Hypothalamus (tissue), 51 donors: ENCODE results near the gene MAN2A1.
"Not testable (repeated sequence)": the region's sequence is repeated elsewhere in the genome, so short reads cannot be mapped to it uniquely, and the experiment has no call there.

Experiments
- DNase-seq, 51 donors: peaks; one replicate each; lab custom pipeline; 2025; lab: John Stamatoyannopoulos, UW

Gene MAN2A1

DNA sequence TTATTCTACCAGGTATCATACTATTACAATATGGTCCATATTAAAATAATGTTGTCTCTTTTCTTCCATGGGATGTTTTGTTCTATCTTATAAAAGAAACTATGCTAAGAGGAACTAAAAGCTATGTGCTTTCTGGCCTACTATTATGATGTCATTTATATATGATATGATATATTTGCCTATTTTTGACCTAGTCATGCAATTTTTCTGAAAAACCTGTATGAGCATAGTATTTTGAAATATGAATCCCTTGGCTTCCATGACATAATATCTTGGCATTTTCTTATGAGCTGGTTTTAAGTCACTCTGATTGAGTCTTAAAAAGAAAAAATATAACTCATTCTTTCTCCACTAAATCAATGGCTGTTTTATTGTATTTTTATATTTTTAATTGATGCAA, 60.7 kb downstream of the MAN2A1 start:
- DNase-seq, result no peak

DNA sequence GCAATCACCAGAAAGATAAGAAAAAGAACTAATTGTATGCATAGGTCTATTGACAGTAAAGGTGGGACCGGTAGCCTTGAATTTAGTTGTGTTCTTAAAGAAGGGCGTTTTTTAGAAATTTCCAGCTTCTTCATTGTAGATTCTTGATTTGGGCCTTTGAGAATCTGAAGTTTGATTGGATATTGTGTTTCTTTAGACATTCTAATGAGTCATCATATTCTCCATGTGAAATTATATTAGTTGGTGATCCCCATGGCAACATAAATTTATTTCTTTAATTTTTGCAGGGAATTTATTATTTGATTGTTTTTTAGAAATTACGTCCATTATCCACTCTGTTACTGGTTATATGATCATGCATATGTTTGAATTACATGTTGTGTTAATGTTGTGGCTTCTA, 63.6 kb downstream of the MAN2A1 start:
- no peak for DNase-seq

DNA sequence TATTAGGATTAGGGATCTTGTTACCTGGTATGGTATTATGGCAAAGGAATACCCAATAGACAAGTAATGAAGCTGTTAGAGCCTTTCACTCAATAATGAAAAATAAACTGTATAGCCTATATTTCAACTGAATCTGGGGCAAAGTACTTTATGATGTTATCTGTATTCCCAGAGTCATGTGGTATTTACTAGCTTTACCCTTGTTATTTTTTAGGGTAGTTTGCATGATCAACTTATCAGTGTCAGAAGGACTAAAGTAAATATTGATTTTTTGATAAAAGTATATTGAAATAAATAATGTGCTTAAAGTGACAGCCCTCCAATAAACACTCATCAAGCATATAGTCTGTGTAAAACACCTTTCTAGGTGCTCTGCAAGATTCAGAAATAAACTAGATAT, 64.6 kb downstream of the MAN2A1 start:
- no peak for DNase-seq

DNA sequence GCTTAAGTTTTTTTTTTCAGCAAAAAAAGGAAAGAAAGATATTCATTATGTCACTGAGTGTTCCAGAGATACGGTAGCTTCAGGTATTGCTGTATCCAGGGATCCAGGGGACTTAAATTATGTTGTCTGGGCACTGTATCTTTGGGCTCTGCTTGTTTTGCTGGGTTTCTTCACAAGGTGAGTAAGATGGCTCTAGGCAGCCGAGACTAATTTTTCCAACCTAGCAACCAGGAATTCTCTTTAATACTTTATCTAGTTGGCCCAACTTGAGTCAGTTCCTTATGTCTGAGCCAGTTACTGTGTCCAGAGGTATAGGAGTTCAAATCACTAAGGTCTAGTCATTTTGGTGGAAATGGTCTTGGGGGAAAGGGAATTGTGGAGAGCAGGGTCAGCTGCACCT, 66.0 kb downstream of the MAN2A1 start:
- no peak for DNase-seq

DNA sequence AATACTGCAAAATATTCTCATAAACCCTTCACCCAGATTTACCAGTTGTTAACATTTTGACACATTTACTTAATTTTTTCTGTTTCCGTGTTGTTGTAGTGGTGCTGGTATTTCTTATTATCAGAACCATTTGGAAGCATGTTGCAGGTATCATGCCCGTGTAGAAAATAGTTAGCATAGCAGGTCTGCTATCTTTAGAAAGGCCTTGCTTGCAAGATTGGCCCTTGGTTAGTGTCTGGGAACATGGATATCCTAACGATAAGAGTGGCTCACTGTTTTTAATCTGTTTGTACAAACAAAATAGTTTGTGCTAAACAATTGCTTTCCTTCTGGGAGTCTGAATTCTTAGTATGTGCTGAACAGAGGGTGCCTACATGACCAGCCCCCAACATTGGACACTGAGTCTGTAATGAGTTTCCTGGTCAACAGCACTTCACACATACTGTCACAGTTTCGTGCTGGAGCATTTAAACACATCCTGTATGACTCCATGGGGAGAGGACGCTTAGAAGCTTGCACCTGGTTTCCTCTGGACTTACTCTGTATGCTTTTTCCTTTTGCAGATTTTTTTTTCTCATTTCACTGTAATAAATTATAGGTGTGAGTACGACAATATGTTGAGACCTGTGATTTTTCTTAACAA, 66.9 kb downstream of the MAN2A1 start:
- DNase-seq, result no peak

DNA sequence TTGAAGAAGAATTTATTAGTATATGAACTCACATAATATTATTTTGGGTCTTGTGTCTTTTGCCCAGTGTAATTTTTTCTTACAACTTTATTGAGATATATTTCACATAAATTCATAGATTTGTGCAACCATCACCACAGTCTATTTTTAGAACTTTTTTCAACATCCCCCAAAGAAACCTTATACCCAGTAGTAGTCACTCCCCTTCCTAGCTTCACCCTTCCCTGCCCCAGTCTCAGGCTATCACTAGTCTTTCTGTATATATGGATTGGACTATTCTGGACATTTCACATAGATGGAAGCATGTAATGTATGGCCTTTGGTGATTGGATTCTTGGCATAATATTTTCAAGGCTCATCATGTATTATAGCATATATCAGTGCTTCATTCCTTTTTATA, 67.8 kb downstream of the MAN2A1 start:
- no peak for DNase-seq

DNA sequence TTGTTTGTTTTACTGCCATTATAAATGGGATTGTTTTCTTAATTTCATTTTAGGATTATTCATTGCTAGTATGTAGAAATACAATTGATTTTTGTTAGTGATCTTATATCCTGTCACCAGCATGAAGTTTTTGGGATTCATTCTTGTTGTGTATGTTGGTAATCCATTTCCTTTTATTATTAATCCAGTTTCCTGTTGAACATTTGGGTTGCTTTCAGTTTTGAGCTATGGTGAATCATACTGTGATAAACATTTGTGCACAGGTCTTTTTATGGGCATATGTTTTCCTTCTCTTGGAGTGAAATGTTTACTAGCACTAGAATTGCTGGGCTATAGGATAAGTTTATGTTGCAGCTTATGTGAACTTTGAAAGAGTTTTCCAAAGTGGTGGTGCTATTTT, 69.6 kb downstream of the MAN2A1 start:
- no peak for DNase-seq

DNA sequence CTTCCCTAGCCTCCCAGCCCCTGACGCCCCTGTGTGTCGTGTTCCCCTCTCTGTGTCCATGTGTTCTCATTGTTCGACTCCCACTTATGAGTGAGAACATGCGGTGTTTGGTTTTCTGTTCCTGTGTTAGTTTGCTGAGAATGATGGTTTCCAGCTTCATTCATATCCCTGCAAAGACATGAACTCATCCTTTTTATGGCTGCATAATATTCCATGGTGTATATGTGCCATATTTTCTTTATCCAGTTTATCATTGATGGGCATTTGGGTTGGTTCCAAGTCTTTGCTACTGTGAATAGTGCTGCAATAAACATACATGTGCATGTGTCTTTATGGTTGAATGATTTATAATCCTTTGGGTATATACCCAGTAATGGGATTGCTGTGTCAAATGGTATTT, 70.4 kb downstream of the MAN2A1 start:
- not testable (repeated sequence) for DNase-seq

DNA sequence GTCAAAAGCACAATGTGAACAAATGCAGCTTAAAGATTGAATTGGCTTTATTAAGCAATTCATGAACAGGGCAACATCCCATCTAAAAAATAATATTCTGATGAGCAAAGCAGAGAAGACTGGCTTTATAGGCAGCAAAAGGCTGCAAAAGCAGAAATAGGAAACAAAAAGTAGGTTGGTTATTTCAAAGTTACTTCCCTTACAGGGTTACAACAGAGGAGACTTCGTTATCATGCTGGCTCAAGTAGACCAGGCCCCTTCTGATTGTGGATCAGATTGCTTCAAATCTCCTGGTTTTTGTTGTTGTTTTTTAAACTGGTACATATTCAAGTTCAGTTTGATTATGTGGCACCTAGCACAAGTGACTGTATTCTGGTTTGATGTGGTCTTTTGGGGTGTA, 73.1 kb downstream of the MAN2A1 start:
- DNase-seq, result no peak

DNA sequence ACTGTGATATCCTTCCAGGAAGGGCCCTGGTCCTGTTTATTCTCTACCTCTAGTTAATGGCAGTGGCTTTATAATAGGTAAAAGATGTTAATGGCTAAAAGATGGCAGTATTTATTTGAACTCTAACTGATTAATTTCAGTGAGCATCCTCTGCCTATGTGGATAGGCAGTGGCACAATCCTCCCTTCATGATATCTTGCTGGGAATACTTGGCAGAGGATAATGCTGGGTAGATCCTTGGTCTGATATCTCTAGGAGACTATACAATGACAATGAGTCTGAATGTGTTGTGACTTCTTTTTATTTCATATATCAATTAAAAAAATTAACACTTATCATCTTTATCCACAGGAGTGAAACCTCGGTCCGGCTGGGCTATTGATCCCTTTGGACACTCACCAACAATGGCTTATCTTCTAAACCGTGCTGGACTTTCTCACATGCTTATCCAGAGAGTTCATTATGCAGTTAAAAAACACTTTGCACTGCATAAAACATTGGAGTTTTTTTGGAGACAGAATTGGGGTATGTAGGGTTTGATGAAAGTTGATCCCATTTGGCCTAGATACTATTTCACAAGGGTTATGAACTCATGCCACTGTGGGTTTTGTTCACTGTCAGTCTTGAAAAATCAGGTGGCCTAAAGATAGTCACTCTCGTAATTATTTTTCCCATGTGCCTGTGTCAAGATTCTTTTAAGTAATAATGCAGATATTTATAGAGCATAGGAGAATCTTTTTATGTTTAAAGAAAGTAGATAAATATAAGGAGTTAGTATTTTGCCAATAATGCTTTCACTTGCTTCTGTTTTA, 77.7 kb downstream of the MAN2A1 start:
- no peak for DNase-seq

DNA sequence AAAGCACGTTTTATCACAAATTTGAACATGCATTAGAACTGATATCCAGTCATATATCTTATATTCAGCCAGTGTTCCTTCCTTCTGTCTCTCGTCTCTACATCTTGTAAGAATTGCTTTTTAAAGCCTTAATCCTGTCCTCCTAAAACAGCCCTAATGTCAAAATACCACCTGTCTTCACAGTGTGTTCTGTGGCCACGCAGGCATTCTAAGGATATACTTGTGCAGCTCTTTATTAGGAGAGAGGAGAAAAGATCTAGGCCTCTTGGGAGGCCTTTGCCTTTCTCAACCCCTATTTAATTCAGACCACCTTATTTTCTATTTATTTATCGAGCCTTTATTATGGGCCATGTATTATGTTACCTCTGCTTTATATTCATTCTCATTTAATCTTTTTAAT, 78.3 kb downstream of the MAN2A1 start:
- no peak for DNase-seq

DNA sequence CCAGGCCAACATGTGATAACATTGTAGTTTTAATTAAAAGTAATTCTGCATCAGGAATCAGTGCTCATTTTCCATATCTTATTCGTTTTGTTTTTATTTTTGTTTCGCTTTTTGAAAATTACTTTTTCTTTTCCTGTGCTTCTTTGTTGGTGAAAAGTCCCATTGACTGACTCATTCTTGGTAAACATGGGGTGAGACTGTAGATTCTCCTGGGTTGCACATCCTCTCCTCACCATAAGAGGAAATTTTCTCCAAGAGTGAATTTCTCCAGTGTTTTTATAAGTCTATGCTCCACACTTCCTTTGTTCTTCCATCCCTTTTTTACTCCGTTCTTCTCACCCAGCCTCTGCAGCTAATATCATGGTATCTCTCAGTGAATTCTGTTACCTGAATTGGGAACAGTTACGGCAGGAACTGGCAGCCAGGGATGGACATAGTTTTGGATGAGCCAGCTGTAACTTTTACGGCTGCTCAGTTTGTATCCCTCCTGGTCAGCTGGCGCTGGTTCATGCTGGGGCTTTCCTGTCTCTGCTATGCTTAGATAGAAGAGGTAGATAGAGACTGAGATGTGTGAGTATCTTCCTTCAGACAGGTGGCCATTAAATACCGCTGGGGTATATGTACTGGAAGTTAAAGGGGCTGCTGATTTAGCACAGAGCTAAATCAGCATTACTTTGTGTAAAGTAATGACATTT, 80.0 kb downstream of the MAN2A1 start:
- DNase-seq, result no peak

DNA sequence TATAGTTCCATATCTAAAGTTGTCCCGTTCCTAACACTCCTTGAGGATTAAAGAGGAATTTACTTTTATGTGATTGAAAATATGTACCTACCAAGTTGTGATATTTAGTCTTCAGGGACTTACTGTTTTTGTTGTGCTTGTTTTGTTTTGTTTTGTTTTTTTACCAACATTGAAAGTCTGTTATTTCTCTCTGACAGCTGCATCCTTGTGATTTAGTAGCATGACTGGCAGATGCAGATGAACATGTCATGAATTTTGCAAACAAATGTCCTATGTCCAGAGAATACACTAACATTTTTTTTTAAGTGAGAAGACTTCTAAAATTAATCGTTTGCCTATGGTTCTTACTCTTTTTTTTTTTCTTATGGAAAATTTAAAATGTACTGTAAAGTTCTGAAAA, 85.4 kb downstream of the MAN2A1 start:
- DNase-seq, result no peak

DNA sequence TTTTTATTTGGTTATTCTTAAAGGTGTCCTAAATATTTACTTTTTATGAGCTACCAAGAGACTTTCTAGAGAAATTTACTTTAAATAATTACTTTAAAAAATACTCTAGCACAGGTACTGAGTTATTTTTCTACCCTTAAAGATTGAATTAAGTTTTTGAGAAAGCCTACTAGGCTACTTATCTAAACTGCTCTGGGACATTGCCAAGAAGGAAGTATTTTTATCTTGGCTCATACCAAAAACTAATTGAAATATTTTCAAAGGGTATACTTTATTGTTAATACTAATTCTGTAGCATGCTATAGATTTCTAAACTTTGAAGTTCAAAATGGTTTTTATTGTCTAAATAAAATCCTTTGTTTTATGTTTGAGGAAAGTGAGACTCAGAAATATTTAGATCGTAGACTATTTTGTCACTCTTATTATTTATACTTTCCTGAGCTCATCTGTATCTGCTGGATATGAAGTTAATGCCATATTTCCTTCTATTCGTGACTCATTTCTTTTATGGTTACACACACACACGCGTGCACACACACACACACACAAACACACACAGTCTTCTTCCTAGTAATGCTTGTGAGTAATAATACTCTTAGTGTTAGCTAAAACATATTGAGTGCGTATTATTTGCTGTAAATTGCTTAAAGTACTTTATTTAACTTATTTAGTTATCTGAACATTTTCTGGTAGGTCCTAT, 89.5 kb downstream of the MAN2A1 start:
- no peak for DNase-seq

DNA sequence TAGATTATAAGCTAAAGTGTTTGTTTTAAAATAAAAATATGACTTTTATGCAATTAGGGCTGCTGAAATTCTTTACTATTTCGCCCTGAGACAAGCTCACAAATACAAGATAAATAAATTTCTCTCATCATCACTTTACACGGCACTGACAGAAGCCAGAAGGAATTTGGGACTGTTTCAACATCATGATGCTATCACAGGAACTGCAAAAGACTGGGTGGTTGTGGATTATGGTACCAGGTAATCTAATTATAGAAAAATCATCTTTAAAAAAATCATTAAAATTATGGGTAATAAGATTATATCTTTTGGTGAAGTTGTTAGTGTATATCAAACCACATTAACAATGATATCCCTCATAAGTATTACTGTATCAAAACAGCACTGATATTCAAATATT, 95.0 kb downstream of the MAN2A1 start:
- DNase-seq, result no peak

DNA sequence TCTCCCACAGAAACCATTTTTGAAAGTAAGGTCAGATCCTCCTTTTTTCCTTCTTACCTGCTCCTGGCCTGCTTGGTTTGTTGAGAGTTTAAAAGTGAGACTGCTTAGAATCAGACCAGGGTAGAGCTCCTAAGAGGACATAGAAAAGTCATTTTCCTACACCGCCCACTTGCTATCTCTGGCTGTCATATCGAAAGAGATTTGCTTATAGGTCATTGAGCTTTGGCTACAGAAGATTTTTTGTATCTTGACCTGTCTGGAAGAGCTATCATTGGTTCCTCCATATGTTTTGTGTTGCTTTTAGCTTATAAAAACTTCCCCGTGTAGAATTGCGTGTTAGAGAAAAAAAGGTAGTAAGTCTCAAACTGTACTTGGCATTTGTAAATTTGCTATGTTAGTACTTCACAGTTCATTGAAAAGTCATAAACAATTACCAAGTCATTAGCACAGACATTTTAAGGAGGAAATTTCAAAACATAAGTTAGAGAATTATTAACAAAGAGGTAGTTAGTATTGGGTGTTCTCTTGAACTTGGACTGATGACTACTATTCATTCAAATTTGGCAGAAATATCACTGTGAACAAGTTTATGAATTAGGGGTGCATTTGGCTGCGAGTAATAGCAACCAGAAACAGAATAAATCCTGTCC, 96.6 kb downstream of the MAN2A1 start:
- no peak for DNase-seq

DNA sequence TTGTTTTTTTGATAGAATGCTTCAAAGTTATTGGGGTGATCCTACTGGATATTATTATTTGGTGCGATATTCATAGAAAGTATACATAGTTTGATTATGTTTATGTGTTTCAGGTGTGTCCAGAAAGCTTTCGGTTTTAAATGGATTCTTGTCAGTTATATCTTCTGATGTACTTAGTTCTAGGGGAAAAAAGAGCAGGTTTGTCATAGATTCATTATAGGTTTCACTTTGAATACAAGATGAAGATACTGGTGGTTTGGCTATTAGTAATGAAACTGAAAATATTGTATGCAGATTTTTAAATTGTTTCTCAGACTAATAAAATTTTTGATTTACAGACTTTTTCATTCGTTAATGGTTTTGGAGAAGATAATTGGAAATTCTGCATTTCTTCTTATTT, 98.9 kb downstream of the MAN2A1 start:
- no peak for DNase-seq

DNA sequence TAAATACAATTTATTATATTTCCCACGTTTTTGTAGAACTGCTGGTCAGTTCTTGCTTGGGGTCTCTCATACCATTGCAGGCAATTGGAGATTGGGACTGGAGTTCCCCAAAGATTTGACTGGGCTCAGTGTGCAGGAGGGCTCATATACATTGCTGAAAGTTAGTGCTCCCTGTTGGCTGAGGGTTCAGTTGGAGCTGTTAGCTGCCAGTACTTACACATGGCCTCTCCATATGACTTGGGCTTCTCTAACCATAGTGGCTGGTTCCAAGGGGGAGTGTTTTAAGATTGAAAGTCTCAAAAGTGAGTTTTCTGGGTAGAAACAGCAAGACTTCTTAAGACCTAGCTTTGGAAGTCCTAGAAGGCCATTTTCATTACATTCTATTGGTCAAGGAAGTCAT, 102.9 kb downstream of the MAN2A1 start:
- DNase-seq, result no peak

DNA sequence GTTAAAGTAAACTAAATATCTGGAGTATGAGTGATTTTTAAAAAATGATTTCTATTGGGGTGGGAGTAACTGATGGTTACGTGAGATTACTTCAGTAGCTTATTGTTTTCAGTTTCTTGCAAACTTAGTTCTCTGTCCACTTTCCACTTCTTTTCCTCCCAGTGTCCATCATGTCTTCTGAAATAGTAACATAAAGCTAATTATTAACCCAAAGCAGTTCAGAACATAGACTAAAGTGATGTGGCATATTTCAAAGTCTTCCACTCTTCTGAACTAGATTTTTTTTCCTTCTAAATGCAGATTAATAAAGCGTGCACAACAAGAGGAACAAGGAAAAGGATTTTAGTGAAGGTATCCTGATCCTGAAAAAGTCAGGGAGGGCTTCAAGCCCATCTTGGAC, 114.1 kb downstream of the MAN2A1 start:
- no peak for DNase-seq

DNA sequence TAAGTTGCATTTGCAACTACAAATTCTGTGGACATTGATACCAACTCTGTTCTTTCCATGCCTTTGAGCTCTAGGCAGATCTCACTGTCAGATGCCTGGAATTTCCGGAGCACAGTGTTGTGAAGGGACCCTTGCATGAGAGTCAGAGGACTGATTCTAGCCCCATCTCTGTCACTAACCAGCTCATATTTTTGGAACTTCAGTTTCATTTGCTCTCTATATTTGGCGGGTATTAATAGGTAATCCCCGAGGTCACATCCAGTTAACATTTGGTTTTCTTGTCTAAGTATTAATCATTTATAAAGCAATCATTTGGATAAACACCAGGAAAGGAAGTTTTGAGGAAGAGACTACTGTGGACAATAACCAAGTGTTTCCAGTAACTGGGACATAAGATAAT, 115.7 kb downstream of the MAN2A1 start:
- no peak for DNase-seq

DNA sequence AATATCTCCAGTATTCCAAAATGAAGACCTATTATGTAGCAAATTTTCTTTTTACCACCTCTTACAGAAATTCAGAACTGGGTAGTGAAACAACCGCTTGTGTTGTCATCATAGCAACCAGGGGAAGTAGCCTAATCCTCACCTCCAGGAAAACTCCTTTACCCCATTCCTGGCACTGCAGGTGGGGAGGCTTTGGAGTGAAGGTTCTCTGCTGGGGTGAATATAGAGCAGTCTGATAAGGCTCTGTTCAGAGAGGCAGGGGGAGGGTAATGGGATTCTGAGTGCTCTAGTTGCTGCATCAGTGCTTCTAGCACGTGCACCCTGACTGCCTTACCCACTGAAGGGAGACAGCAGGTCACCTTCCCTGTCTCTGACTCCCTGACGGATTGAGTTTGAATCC, 116.2 kb downstream of the MAN2A1 start:
- DNase-seq, result no peak
